Measurements from ENCODE around the gene PISD.

The PISD gene

DNA sequence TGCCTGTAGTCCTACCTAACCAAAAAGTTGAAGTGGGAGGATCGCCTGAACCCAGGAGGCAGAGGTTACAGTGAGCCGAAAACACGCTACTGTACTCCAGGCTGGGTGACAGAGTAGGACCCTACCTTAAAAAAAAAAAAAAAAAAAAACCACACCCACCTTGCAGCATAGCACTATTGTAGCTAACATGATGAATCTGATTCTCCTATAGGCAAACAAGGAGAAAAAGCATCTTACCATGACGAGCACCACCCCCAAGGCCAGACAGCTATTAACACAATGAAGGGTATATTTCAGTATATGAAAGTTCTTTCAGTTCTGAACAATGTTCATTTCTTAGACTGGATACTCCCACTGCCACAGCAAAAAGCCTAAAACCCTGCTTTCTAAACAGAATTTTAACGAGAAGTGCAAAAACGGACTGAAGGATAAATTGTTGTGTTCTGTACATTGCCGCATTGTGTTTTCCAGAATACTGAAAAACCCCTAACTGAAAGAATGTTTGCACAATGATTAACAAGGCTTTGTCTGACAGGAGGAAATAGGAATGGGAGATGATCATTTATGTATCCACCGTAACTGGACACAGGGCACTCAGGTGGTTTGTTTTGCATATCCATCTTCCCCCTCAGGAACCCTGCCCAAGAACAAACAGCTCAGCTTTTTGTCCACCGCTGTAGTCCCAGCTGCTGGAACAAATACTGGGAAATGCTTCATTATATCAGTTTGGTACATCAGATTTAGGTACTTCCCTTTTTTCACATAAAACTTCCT lies 8.9 kb downstream of the PISD start:
- H3K4me3 ChIP-seq (ENCODE audit: low read length in 2 of 2): no peak overlapping the region
- no peak overlapping the region for H3K27ac ChIP-seq (ENCODE audit: low read length)
- H3K9ac ChIP-seq (ENCODE audit: low read length in 2 of 2): no peak overlapping the region
- H3K36me3 ChIP-seq (ENCODE audit: control insufficient read depth in 2 of 2, insufficient read depth in 2 of 2, low read length in 2 of 2): peaks cover 4 to 7% of the 10 kb centered on the region in 2 donors
- H3K4me1 ChIP-seq (ENCODE audit: control insufficient read depth, insufficient read depth, low read length): no peaks in the 10 kb centered on the region
- H3K27me3 ChIP-seq (ENCODE audit: control insufficient read depth in 1 of 2, insufficient read depth in 2 of 2, low read length in 2 of 2): no peaks in the 10 kb centered on the region
- no peaks in the 10 kb centered on the region for H3K9me3 ChIP-seq (ENCODE audit: control insufficient read depth in 2 of 2, low read length in 2 of 2)

- H3K27ac ChIP-seq (ENCODE audit: low read length): no peak overlapping the region
- H3K27me3 ChIP-seq (ENCODE audit: control insufficient read depth in 1 of 2, insufficient read depth in 2 of 2, low read length in 2 of 2): no peaks in the 10 kb centered on the region
- no peaks in the 10 kb centered on the region for H3K9me3 ChIP-seq (ENCODE audit: control insufficient read depth in 2 of 2, low read length in 2 of 2)
- H3K9ac ChIP-seq (ENCODE audit: low read length in 2 of 2): no peak overlapping the region
- H3K4me1 ChIP-seq (ENCODE audit: control insufficient read depth, insufficient read depth, low read length): no peaks in the 10 kb centered on the region
- peaks cover 13 to 16% of the 10 kb centered on the region in 2 donors for H3K36me3 ChIP-seq (ENCODE audit: control insufficient read depth in 2 of 2, insufficient read depth in 2 of 2, low read length in 2 of 2)
- H3K4me3 ChIP-seq (ENCODE audit: low read length in 2 of 2): no peak overlapping the region
Measured at GRCh38 chr22:31652088-31652487, 9.9 kb downstream of the PISD start.

DNA sequence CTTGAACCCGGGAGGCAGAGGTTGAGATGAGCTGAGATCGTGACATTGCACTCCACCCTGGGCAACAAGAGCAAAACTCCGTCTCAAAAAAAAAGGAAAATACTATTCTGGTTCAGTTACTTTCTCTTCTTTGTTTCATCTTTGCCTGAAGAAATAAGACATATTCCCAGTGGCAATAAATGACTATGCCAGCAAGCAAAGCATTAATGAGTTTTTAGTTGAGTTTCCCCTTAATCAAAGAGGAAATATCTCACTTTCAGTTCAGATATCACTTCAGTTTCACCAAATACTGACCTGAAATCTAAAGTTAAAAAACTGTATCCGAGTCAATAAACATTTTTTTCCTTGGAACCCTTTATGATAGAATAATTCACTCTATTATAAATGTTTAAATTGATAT lies 10.4 kb downstream of the PISD start:
- peaks cover 17 to 18% of the 10 kb centered on the region in 2 donors for H3K36me3 ChIP-seq (ENCODE audit: control insufficient read depth in 2 of 2, insufficient read depth in 2 of 2, low read length in 2 of 2)
- no peak overlapping the region for H3K4me3 ChIP-seq (ENCODE audit: low read length in 2 of 2)
- H3K4me1 ChIP-seq (ENCODE audit: control insufficient read depth, insufficient read depth, low read length): no peaks in the 10 kb centered on the region
- no peak overlapping the region for H3K9ac ChIP-seq (ENCODE audit: low read length in 2 of 2)
- no peaks in the 10 kb centered on the region for H3K27me3 ChIP-seq (ENCODE audit: control insufficient read depth in 1 of 2, insufficient read depth in 2 of 2, low read length in 2 of 2)
- no peaks in the 10 kb centered on the region for H3K9me3 ChIP-seq (ENCODE audit: control insufficient read depth in 2 of 2, low read length in 2 of 2)
- H3K27ac ChIP-seq (ENCODE audit: low read length): no peak overlapping the region

GRCh38 chr22:31650391-31650790 lies 11.6 kb downstream of the PISD start:
- no peaks in the 10 kb centered on the region for H3K27me3 ChIP-seq (ENCODE audit: control insufficient read depth in 1 of 2, insufficient read depth in 2 of 2, low read length in 2 of 2)
- no peak overlapping the region for H3K9ac ChIP-seq (ENCODE audit: low read length in 2 of 2)
- H3K36me3 ChIP-seq (ENCODE audit: control insufficient read depth in 2 of 2, insufficient read depth in 2 of 2, low read length in 2 of 2): peaks cover 21% of the 10 kb centered on the region in 2 donors
- no peak overlapping the region for H3K27ac ChIP-seq (ENCODE audit: low read length)
- H3K9me3 ChIP-seq (ENCODE audit: control insufficient read depth in 2 of 2, low read length in 2 of 2): no peaks in the 10 kb centered on the region
- no peaks in the 10 kb centered on the region for H3K4me1 ChIP-seq (ENCODE audit: control insufficient read depth, insufficient read depth, low read length)
- H3K4me3 ChIP-seq (ENCODE audit: low read length in 2 of 2): no peak overlapping the region

DNA sequence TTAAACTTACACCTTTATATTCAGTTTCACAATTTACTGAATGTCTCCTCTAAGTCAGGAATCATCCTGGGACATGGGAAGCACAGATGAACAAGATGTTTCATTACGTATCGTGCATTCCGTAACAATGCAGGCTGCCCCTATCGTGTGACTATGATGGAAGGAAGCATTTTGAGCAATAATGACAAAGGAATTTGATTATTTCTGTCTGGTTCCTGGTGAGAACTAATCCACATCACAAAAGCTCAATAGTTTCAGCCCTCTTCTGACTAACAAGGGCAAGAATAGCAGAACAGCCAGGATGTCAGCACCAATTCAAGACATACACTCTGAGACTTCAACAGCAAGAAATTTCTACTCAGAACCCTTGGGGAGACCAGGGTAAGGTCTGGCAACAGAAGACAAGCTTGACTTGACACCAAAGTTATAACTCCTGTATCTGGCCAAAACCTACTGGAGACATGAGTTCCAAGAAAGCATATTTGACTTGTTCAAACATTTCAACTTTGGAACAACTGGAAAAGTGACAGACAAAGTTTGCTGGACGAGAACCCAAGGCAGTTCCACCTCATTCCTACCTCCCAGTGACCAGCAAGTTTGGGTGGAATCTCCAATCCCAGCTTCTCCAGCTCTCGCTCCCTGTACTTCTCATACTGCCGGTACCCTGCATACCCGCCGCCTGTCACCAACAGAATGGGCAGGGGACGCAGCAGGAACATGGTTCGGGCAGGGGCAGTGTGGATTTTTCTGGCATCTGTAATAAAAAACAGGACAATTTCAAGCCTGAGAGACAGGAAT lies 14.3 kb downstream of the PISD start:
- peaks cover 21% of the 10 kb centered on the region in 2 donors for H3K36me3 ChIP-seq (ENCODE audit: control insufficient read depth in 2 of 2, insufficient read depth in 2 of 2, low read length in 2 of 2)
- no peaks in the 10 kb centered on the region for H3K27me3 ChIP-seq (ENCODE audit: control insufficient read depth in 1 of 2, insufficient read depth in 2 of 2, low read length in 2 of 2)
- no peak overlapping the region for H3K9ac ChIP-seq (ENCODE audit: low read length in 2 of 2)
- no peak overlapping the region for H3K27ac ChIP-seq (ENCODE audit: low read length)
- H3K4me3 ChIP-seq (ENCODE audit: low read length in 2 of 2): no peak overlapping the region
- H3K9me3 ChIP-seq (ENCODE audit: control insufficient read depth in 2 of 2, low read length in 2 of 2): no peaks in the 10 kb centered on the region
- no peaks in the 10 kb centered on the region for H3K4me1 ChIP-seq (ENCODE audit: control insufficient read depth, insufficient read depth, low read length)

GRCh38 chr22:31647066-31647465 lies 14.9 kb downstream of the PISD start:
- no peaks in the 10 kb centered on the region for H3K4me1 ChIP-seq (ENCODE audit: control insufficient read depth, insufficient read depth, low read length)
- H3K4me3 ChIP-seq (ENCODE audit: low read length in 2 of 2): no peak overlapping the region
- no peaks in the 10 kb centered on the region for H3K27me3 ChIP-seq (ENCODE audit: control insufficient read depth in 1 of 2, insufficient read depth in 2 of 2, low read length in 2 of 2)
- no peak overlapping the region for H3K9ac ChIP-seq (ENCODE audit: low read length in 2 of 2)
- peaks cover 21% of the 10 kb centered on the region in 2 donors for H3K36me3 ChIP-seq (ENCODE audit: control insufficient read depth in 2 of 2, insufficient read depth in 2 of 2, low read length in 2 of 2)
- H3K9me3 ChIP-seq (ENCODE audit: control insufficient read depth in 2 of 2, low read length in 2 of 2): no peaks in the 10 kb centered on the region
- H3K27ac ChIP-seq (ENCODE audit: low read length): no peak overlapping the region

DNA sequence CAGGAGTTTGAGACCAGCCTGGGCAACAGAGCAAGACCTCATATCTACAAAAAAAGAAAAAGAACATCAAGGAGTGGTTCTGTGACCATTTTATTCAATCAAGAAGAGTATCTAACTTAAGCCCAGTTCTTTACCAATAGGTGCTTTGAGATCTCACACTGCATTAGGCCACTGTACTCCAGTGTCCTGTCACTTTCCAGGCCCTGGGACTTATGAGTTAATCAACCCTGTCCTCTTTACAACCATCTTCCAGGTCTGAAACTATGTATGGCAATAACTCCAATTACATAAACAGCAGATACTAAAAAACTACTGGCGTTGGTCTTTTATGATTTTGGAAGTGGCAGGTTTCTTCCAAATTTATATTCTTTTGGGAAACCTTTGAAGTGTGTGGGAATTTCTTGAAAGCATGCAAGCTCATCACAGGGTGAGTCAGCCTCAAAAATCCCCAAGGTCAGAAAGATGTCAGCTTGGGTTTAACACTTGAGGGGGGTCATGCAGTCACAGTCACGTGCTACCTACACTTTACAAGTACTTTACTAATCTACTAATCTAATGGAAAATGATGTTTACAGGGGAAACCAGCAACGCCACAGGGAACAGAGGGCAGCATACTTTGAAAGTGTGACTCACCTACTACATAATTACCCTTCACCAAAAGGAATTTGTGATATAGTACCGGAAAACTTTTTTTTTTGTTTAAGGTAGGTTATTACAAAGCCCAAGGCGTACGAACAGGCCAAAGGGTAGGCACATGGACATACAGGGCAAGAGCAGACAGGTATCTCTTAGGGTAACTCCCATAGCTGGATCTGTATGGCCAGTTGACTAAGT lies 15.6 kb downstream of the PISD start:
- Histone ChIP-seq H3K36me3 (ENCODE audit: control insufficient read depth in 2 of 2, insufficient read depth in 2 of 2, low read length in 2 of 2) (peaks cover 21% of the 10 kb centered on the region in 2 donors), H3K9me3 (ENCODE audit: control insufficient read depth in 2 of 2, low read length in 2 of 2) (no peaks in the 10 kb centered on the region), H3K4me3 (ENCODE audit: low read length in 2 of 2) (no peak overlapping the region), H3K4me1 (ENCODE audit: control insufficient read depth, insufficient read depth, low read length) (no peaks in the 10 kb centered on the region), H3K9ac (ENCODE audit: low read length in 2 of 2) (no peak overlapping the region), H3K27ac (ENCODE audit: low read length) (peak overlapping the region; percentile 18), H3K27me3 (ENCODE audit: control insufficient read depth in 1 of 2, insufficient read depth in 2 of 2, low read length in 2 of 2) (no peaks in the 10 kb centered on the region)

GRCh38 chr22:31639436-31640039 lies 22.5 kb downstream of the PISD start:
- H3K36me3 ChIP-seq (ENCODE audit: control insufficient read depth in 2 of 2, insufficient read depth in 2 of 2, low read length in 2 of 2): no peaks in the 10 kb centered on the region
- H3K27me3 ChIP-seq (ENCODE audit: control insufficient read depth in 1 of 2, insufficient read depth in 2 of 2, low read length in 2 of 2): no peaks in the 10 kb centered on the region
- no peak overlapping the region for H3K27ac ChIP-seq (ENCODE audit: low read length)
- peaks cover 3% of the 10 kb centered on the region for H3K4me1 ChIP-seq (ENCODE audit: control insufficient read depth, insufficient read depth, low read length)
- H3K4me3 ChIP-seq (ENCODE audit: low read length in 2 of 2): no peak overlapping the region
- no peaks in the 10 kb centered on the region for H3K9me3 ChIP-seq (ENCODE audit: control insufficient read depth in 2 of 2, low read length in 2 of 2)
- H3K9ac ChIP-seq (ENCODE audit: low read length in 2 of 2): no peak overlapping the region

DNA sequence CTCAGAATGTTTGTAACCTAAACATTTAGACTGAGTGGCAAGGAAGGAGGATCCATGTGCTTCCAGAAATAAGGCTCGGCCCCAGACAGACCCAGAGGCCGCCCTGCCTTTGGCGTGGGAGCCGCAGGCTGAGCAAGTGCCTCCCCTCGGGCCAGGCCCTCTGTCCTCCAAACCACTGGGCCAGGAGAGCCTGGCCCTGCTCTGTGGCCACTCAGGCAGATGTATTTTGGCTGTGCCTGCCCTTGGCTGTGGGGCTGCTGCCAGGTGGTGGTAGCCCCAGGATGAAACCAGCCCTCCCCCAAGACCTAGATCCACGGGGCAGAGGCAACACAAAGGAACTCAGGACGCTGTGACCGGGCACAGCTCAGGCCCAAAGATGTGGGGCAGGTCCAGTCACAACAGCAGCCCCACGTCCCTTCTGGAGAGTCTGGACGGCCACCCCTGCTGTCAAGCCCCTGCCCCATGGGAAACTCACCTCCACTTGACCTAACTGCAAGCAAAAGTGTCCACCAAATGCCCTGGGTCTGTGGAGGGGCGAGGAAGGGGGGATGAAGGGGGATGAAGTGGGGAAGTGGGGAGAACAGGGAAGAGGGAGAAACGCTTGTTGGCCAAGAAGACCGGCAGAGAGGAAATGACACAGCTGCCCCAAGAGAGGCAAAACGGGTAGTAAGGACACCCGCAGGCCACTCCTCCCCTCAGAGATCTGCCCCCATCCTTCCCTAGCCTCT lies 24.0 kb downstream of the PISD start:
- Histone ChIP-seq H3K9ac (ENCODE audit: low read length in 2 of 2) (peak overlapping the region in 1 of 2 donors; percentile 37), H3K4me1 (ENCODE audit: control insufficient read depth, insufficient read depth, low read length) (peaks cover 7% of the 10 kb centered on the region)

More for the DNA sequence above, 24.0 kb downstream of the PISD start:
- H3K36me3 ChIP-seq (ENCODE audit: control insufficient read depth in 2 of 2, insufficient read depth in 2 of 2, low read length in 2 of 2): no peaks in the 10 kb centered on the region
- no peaks in the 10 kb centered on the region for H3K27me3 ChIP-seq (ENCODE audit: control insufficient read depth in 1 of 2, insufficient read depth in 2 of 2, low read length in 2 of 2)
- H3K27ac ChIP-seq (ENCODE audit: low read length): peak overlapping the region; percentile 46
- peak overlapping the region in 1 of 2 donors; percentile 22 for H3K4me3 ChIP-seq (ENCODE audit: low read length in 2 of 2)
- no peaks in the 10 kb centered on the region for H3K9me3 ChIP-seq (ENCODE audit: control insufficient read depth in 2 of 2, low read length in 2 of 2)
